ENCODE results near the gene PDXK. TPM values are rescaled to one million over a fixed set of nuclear protein-coding genes. Genes with fewer than 3 reads are reported as not detected.

The PDXK gene
- total and polyA plus RNA-seq, 7 donors, result 22.1 to 88.5 (median 26.0) TPM

GRCh38 chr21:43786807-43787440, 68.0 kb downstream of the PDXK start:
- peaks cover 0 to 21% (median 15%) of the 10 kb centered on the region in 4 donors for H3K4me1 ChIP-seq
- H3K36me3 ChIP-seq, result peaks cover 0 to 6% (median 1%) of the 10 kb centered on the region in 4 donors
- H3K9me3 ChIP-seq, result no peaks in the 10 kb centered on the region
- intact Hi-C loops (cut with DNase I), result no loop called here
- H3K4me3 ChIP-seq, result no peak overlapping the region
- H3K27ac ChIP-seq, result no peak overlapping the region
- TF ChIP-seq POLR2A (IDR thresholded peaks at IDR 0.05) (no peak), CTCF (IDR thresholded peaks at IDR 0.05) (no peak), POLR2AphosphoS5 (IDR thresholded peaks at IDR 0.05) (no peak)
- no peak for DNase-seq
- H3K27me3 ChIP-seq, result no peaks in the 10 kb centered on the region
- WGBS, 2 donors, result 92 to 95% methylated on average over 38 of the region's 38 CpGs

GRCh38 chr21:43789276-43790009, 70.5 kb downstream of the PDXK start, which contains the start of gene RRP1:
Gene RRP1 (plus strand): TSS chr21:43789577. CDS start chr21:43789630, 53 bp downstream.
- H3K27me3 ChIP-seq, result no peaks in the 10 kb centered on the region
- peak; percentile 94 for DNase-seq
- intact Hi-C loops (cut with DNase I), result loop anchor here (1.0 to 2.0 kb wide), 3 partner anchors 61 to 129 kb away; no protein-coding TSS in a partner anchor
- H3K4me3 ChIP-seq, result peak within 1 kb of the TSS; percentile 68 to 92 (median 80)
- peak within 1 kb of the TSS; percentile 87 to 93 (median 90) for H3K27ac ChIP-seq
- 0 to 1% methylated on average over 83 of the region's 83 CpGs for WGBS, 2 donors
- H3K4me1 ChIP-seq, result peaks cover 0 to 21% (median 15%) of the 10 kb centered on the region in 4 donors
- TF ChIP-seq POLR2A (IDR thresholded peaks at IDR 0.05) (peak; percentile 44 to 83), CTCF (IDR thresholded peaks at IDR 0.05) (peak; percentile 43 to 100 (median 94)), EP300 (IDR thresholded peaks at IDR 0.05) (no peak), POLR2AphosphoS5 (IDR thresholded peaks at IDR 0.05) (peak; percentile 65 to 92 (median 76))
- no peaks in the 10 kb centered on the region for H3K9me3 ChIP-seq
- peaks cover 7 to 31% (median 14%) of the 10 kb centered on the region in 4 donors for H3K36me3 ChIP-seq

- no peak for DNase-seq
- H3K27ac ChIP-seq, result peak overlapping the region; percentile 87 to 93 (median 90)
- no peaks in the 10 kb centered on the region for H3K9me3 ChIP-seq
- peak overlapping the region; percentile 68 to 92 (median 80) for H3K4me3 ChIP-seq
- peaks cover 0 to 21% (median 15%) of the 10 kb centered on the region in 4 donors for H3K4me1 ChIP-seq
- peaks cover 7 to 37% (median 16%) of the 10 kb centered on the region in 4 donors for H3K36me3 ChIP-seq
- intact Hi-C loops (cut with DNase I), result no loop called here
- TF ChIP-seq POLR2AphosphoS5 (IDR thresholded peaks at IDR 0.05) (no peak), POLR2A (IDR thresholded peaks at IDR 0.05) (no peak), EP300 (IDR thresholded peaks at IDR 0.05) (no peak), CTCF (IDR thresholded peaks at IDR 0.05) (no peak)
- 5 to 16% methylated on average over 13 of the region's 13 CpGs for WGBS, 2 donors
- H3K27me3 ChIP-seq, result no peaks in the 10 kb centered on the region
Observed at GRCh38 chr21:43790010-43790524, 71.1 kb downstream of the PDXK start.

GRCh38 chr21:43792406-43792805, 73.5 kb downstream of the PDXK start:
- 87 to 92% methylated on average over 8 of the region's 8 CpGs for WGBS, 2 donors
- Histone ChIP-seq H3K27me3 (no peaks in the 10 kb centered on the region), H3K36me3 (peaks cover 17 to 60% (median 32%) of the 10 kb centered on the region in 4 donors), H3K4me3 (no peak overlapping the region), H3K27ac (no peak overlapping the region), H3K4me1 (peaks cover 0 to 21% (median 15%) of the 10 kb centered on the region in 4 donors), H3K9me3 (no peaks in the 10 kb centered on the region)
- no peak for DNase-seq
- intact Hi-C loops (cut with DNase I), result no loop called here
- TF ChIP-seq POLR2A (IDR thresholded peaks at IDR 0.05), result no peak
- TF ChIP-seq POLR2AphosphoS5 (IDR thresholded peaks at IDR 0.05), result no peak
- no peak for TF ChIP-seq EP300 (IDR thresholded peaks at IDR 0.05)
- TF ChIP-seq CTCF (IDR thresholded peaks at IDR 0.05), result no peak

Measured in sigmoid colon (tissue), 7 donors.